ENCODE measurements around the gene OGA.

OGA gene

GRCh38 chr10:101818119-101818871 is at the start of gene OGA:
Gene OGA (minus strand): TSS chr10:101818444. CDS start chr10:101818022, 422 bp downstream.
- H3K4me3 ChIP-seq (ENCODE audit: control insufficient read depth, low read depth, low read length) = peak within 1 kb of the TSS; percentile 81
- TF ChIP-seq CTCF (conservative IDR thresholded peaks at IDR 0.05; ENCODE audit: control insufficient read depth, insufficient read depth, low read depth, low read length) = no peak
- DNase-seq (ENCODE audit: low read depth) = peak; percentile 100

- DNase-seq (ENCODE audit: low read depth) = peak; percentile 58
- TF ChIP-seq CTCF (conservative IDR thresholded peaks at IDR 0.05; ENCODE audit: control insufficient read depth, insufficient read depth, low read depth, low read length) = no peak
- no peak overlapping the region for H3K4me3 ChIP-seq (ENCODE audit: control insufficient read depth, low read depth, low read length)
These were observed 49.7 kb upstream of the OGA start for GRCh38 chr10:101867931-101868330.

- H3K4me3 ChIP-seq (ENCODE audit: control insufficient read depth, low read depth, low read length) = no peak overlapping the region
- no peak for TF ChIP-seq CTCF (conservative IDR thresholded peaks at IDR 0.05; ENCODE audit: control insufficient read depth, insufficient read depth, low read depth, low read length)
- no peak for DNase-seq (ENCODE audit: low read depth)
These were observed 41.3 kb upstream of the OGA start for GRCh38 chr10:101859530-101859929.

GRCh38 chr10:101858723-101859500 is 40.7 kb upstream of the OGA start:
- DNase-seq (ENCODE audit: low read depth) = no peak
- TF ChIP-seq CTCF (conservative IDR thresholded peaks at IDR 0.05; ENCODE audit: control insufficient read depth, insufficient read depth, low read depth, low read length) = no peak
- no peak overlapping the region for H3K4me3 ChIP-seq (ENCODE audit: control insufficient read depth, low read depth, low read length)

GRCh38 chr10:101857802-101858476 is 39.7 kb upstream of the OGA start:
- no peak for TF ChIP-seq CTCF (conservative IDR thresholded peaks at IDR 0.05; ENCODE audit: control insufficient read depth, insufficient read depth, low read depth, low read length)
- DNase-seq (ENCODE audit: low read depth) = no peak
- no peak overlapping the region for H3K4me3 ChIP-seq (ENCODE audit: control insufficient read depth, low read depth, low read length)

DNA sequence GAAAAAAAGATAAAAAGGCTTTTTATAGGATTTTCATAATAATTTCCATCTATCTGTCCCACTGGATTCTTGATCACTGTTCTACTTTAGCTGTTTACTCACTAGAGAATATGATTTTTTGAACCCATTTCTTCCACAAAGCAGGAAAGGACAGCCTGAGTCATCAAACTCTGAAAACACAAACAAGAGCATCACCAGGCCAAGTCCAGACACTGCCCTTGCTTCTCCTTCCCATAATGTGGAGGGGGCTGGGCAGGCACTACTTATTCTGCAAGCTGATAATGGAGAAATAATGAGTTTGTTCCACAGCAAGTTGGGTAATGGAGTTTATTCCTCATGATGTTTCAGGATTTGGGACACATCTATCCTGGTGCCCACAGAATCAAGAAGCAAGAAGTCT is 38.4 kb upstream of the OGA start:
- TF ChIP-seq CTCF (conservative IDR thresholded peaks at IDR 0.05; ENCODE audit: control insufficient read depth, insufficient read depth, low read depth, low read length) = no peak
- H3K4me3 ChIP-seq (ENCODE audit: control insufficient read depth, low read depth, low read length) = no peak overlapping the region
- peak; percentile 72 for DNase-seq (ENCODE audit: low read depth)
